Endodermal cell (in vitro differentiated cells): Measurements from ENCODE around the gene DRG2. TPM values are rescaled to one million over a fixed set of nuclear protein-coding genes. Genes with fewer than 3 reads are reported as not detected.

Experiments
- DNase-seq: peaks from one replicate; pipeline ENCODE4 v3.0.0-alpha.2; 2017
- H3K27ac ChIP-seq: 2 replicates; pipeline ENCODE4 v1.5.1; 2013; ENCODE audit warnings: mild to moderate bottlenecking, low read depth, low read length, moderate library complexity
- H3K27me3 ChIP-seq: 2 replicates; pipeline ENCODE4 v1.6.1; 2013; ENCODE audit warnings: mild to moderate bottlenecking, low read length, moderate library complexity; ENCODE audit not compliant: insufficient read depth, control insufficient read depth, poor library complexity, severe bottlenecking
- H3K36me3 ChIP-seq: 2 replicates; pipeline ENCODE4 v1.7.0; 2013; ENCODE audit warnings: mild to moderate bottlenecking, low read length, moderate library complexity; ENCODE audit not compliant: control insufficient read depth, insufficient read depth
- H3K4me1 ChIP-seq: one replicate; pipeline ENCODE4 v1.7.0; 2013; ENCODE audit warnings: low read length; ENCODE audit not compliant: control insufficient read depth, insufficient read depth
- H3K4me3 ChIP-seq: 2 replicates; pipeline ENCODE4 v1.5.1; 2013; ENCODE audit warnings: mild to moderate bottlenecking, low read length, moderate library complexity
- H3K9ac ChIP-seq: 2 replicates; pipeline ENCODE4 v1.6.1; 2013; ENCODE audit warnings: mild to moderate bottlenecking, low read length, moderate library complexity; ENCODE audit not compliant: poor library complexity, severe bottlenecking; ENCODE audit errors: extremely low read depth
- H3K9me3 ChIP-seq: 2 replicates; pipeline ENCODE4 v1.6.1; 2013; ENCODE audit warnings: mild to moderate bottlenecking, low read length, moderate library complexity; ENCODE audit not compliant: control insufficient read depth
- H3K27ac Mint-ChIP-seq: 2 replicates; pipeline ENCODE4 v1.8.0; 2020; ENCODE audit warnings: mixed read lengths
- H3K27me3 Mint-ChIP-seq: 2 replicates; pipeline ENCODE4 v1.8.0; 2021; ENCODE audit warnings: mild to moderate bottlenecking, mixed read lengths; ENCODE audit not compliant: insufficient read depth
- H3K36me3 Mint-ChIP-seq: 2 replicates; pipeline ENCODE4 v1.8.0; 2020; ENCODE audit warnings: low read depth, mixed read lengths
- H3K4me1 Mint-ChIP-seq: 2 replicates; pipeline ENCODE4 v1.8.0; 2020; ENCODE audit warnings: mixed read lengths
- H3K4me3 Mint-ChIP-seq: 2 replicates; pipeline ENCODE4 v1.8.0; 2020; ENCODE audit warnings: mild to moderate bottlenecking, moderate library complexity, mixed read lengths
- H3K9me3 Mint-ChIP-seq: 2 replicates; pipeline ENCODE4 v1.8.0; 2020; ENCODE audit warnings: mild to moderate bottlenecking, mixed read lengths
- WGBS, 2 experiments: methylation state at CpG; one replicate each; pipeline versions ENCODE4 v1.1.5 to v1.1.7; 2013; ENCODE audit warnings: missing lambda C conversion rate in 2 of 2, mixed read lengths in 1 of 2; ENCODE audit not compliant: insufficient coverage in 1 of 2, insufficient read length in 1 of 2; 5-methylcytosine and 5-hydroxymethylcytosine counted together
- total RNA-seq, 2 donors: library from RNA; stranded (reverse); fragmentation: NEBNext Ultra II Directional in 1 of 2; extraction: Animal tissue kit (Norgen Biotek cat#: 25700) in 1 of 2; gene quantifications; 2 replicates in 1 of 2; 3 replicates in 1 of 2; pipeline ENCODE4 v1.2.1, GENCODE V29; 2021
- TF ChIP-seq, protein P1 (sequence below): fragments of 200-600 bp; sonication (generic); conservative IDR thresholded peaks from 2 replicates; pipeline ENCODE4 v1.5.0; 2021; ENCODE audit warnings: antibody characterized with exemption, mild to moderate bottlenecking

DRG2 gene
- total RNA-seq, 2 donors from 2014 or later: 45.1 to 49.9 TPM

DNA sequence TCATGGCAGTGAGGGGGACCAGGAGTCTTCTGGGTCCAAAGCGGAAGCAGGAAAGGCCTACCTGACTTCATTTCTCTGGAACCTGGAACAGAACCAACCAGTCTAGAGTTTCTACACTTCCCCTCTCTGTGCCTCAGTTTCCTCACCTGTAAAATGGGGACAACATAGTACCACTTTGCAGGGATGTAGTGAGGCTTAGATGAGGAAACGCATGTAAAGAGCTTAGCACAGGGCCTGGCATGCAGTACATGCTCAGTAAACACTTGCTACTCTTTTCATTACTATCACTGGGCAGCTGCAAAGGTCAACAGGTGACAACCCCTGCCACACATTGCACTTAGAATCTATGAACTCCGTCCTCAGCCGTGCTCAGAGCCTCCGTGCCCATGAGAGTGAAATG, 45.0 kb downstream of the DRG2 start:
- Mint-ChIP-seq H3K36me3 (no peaks in the 10 kb centered on the region), H3K9me3 (no peaks in the 10 kb centered on the region), H3K4me3 (no peak overlapping the region), H3K27me3 (peaks cover 3% of the 10 kb centered on the region), H3K27ac (no peak overlapping the region), H3K4me1 (no peaks in the 10 kb centered on the region)
- 93 to 94% methylated on average over 5 of the region's 5 CpGs for WGBS, 2 experiments
- Histone ChIP-seq H3K36me3 (no peaks in the 10 kb centered on the region), H3K27me3 (no peaks in the 10 kb centered on the region), H3K4me1 (no peaks in the 10 kb centered on the region), H3K9ac (no peak overlapping the region), H3K9me3 (no peaks in the 10 kb centered on the region), H3K4me3 (no peak overlapping the region), H3K27ac (no peak overlapping the region)
- DNase-seq: no peak
- TF ChIP-seq, protein P1, sequence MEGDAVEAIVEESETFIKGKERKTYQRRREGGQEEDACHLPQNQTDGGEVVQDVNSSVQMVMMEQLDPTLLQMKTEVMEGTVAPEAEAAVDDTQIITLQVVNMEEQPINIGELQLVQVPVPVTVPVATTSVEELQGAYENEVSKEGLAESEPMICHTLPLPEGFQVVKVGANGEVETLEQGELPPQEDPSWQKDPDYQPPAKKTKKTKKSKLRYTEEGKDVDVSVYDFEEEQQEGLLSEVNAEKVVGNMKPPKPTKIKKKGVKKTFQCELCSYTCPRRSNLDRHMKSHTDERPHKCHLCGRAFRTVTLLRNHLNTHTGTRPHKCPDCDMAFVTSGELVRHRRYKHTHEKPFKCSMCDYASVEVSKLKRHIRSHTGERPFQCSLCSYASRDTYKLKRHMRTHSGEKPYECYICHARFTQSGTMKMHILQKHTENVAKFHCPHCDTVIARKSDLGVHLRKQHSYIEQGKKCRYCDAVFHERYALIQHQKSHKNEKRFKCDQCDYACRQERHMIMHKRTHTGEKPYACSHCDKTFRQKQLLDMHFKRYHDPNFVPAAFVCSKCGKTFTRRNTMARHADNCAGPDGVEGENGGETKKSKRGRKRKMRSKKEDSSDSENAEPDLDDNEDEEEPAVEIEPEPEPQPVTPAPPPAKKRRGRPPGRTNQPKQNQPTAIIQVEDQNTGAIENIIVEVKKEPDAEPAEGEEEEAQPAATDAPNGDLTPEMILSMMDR: no peak

DNA sequence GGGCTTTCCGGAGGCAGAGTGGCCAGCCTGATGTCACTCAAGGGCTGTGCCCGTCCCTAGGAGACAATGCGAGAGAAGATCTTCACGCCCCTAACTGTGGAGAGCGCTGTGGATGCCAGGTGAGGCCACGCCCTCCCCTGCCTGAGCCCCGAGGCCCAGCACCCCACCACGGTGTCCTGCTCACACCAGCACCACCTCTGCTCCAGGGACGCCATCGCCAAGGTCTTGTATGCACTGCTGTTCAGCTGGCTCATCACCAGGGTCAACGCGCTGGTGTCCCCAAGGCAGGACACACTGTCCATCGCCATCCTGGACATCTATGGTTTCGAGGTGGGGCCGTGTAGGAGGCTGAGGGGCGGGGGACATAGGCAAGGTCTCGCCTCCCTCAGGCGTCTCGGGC, 48.6 kb downstream of the DRG2 start:
- H3K4me3 Mint-ChIP-seq: no peak overlapping the region
- no peak overlapping the region for H3K27ac Mint-ChIP-seq
- H3K9me3 ChIP-seq: no peaks in the 10 kb centered on the region
- peaks cover under 1% of the 10 kb centered on the region for H3K4me1 ChIP-seq
- no peaks in the 10 kb centered on the region for H3K27me3 Mint-ChIP-seq
- no peak overlapping the region for H3K4me3 ChIP-seq
- no peaks in the 10 kb centered on the region for H3K9me3 Mint-ChIP-seq
- no peak for DNase-seq
- TF ChIP-seq, protein P1: no peak
- H3K27ac ChIP-seq: no peak overlapping the region
- no peaks in the 10 kb centered on the region for H3K36me3 Mint-ChIP-seq
- H3K9ac ChIP-seq: no peak overlapping the region
- H3K27me3 ChIP-seq: no peaks in the 10 kb centered on the region
- no peaks in the 10 kb centered on the region for H3K36me3 ChIP-seq
- WGBS, 2 experiments: 88 to 90% methylated on average over 16 to 19 of the region's 19 CpGs
- no peaks in the 10 kb centered on the region for H3K4me1 Mint-ChIP-seq

DNA sequence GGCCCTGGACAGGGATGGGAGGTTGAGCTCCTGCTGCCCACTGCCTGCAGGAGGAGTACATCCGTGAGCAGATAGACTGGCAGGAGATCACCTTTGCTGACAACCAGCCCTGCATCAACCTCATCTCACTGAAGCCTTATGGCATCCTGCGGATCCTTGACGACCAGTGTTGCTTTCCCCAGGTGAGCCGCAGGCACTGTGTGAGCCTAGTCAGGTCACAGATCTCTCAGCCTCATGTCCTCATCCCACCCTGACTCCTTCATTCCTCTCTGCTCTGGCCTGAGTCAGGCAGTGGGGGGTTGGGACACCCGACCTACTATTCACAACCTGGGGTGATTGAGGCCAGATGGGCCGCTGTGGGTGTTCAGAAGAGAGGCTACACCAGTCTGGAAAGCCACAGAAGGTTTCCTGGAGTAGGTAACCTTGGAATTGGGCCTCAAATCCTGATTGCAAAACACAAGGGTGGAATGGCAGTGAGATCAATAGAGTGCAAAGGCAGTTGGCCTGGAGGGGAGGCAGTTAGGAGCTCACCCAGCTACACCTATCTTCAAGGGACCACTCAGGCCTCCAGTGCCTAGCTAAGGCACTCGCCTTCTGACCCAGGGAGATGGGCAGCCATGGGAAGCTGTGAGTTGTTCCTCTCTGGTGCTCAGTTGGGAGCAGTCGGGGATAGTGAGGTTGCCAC, 50.5 kb downstream of the DRG2 start:
- Mint-ChIP-seq H3K9me3 (no peaks in the 10 kb centered on the region), H3K27me3 (no peaks in the 10 kb centered on the region), H3K4me1 (peaks cover 2% of the 10 kb centered on the region), H3K27ac (peak overlapping the region; percentile 15), H3K4me3 (no peak overlapping the region), H3K36me3 (no peaks in the 10 kb centered on the region)
- 85 to 89% methylated on average over 4 to 8 of the region's 8 CpGs for WGBS, 2 experiments
- Histone ChIP-seq H3K27me3 (no peaks in the 10 kb centered on the region), H3K36me3 (no peaks in the 10 kb centered on the region), H3K4me1 (peaks cover 4% of the 10 kb centered on the region), H3K9ac (no peak overlapping the region), H3K27ac (no peak overlapping the region), H3K9me3 (no peaks in the 10 kb centered on the region), H3K4me3 (no peak overlapping the region)
- no peak for DNase-seq
- TF ChIP-seq, protein P1: no peak
